LNCaP clone FGC (cell line): ENCODE results near the gene LMX1A.
A peak's percentile ranks its signal among the peaks of the same experiment; 100 is the strongest.

ENCODE experiments used
- DNase-seq: peaks from one replicate; pipeline ENCODE4 v3.0.0-alpha.2; 2011; ENCODE audit warnings: low read depth
- H3K4me3 ChIP-seq: 2 replicates; pipeline ENCODE4 v1.5.1; 2011; ENCODE audit warnings: mild to moderate bottlenecking, low read depth, low read length, control low read depth
- CTCF ChIP-seq: IDR thresholded peaks from 2 replicates; pipeline ENCODE4 v1.5.1; 2012; ENCODE audit warnings: mild to moderate bottlenecking; ENCODE audit not compliant: control insufficient read depth, insufficient read depth; ENCODE audit errors: extremely low read depth

LMX1A gene

GRCh38 chr1:165392634-165393571, 36.4 kb upstream of the LMX1A start:
- peak; percentile 88 for TF ChIP-seq CTCF
- DNase-seq, result no peak
- no peak overlapping the region for H3K4me3 ChIP-seq

GRCh38 chr1:165389609-165390008, 33.1 kb upstream of the LMX1A start:
- DNase-seq, result no peak
- no peak overlapping the region for H3K4me3 ChIP-seq
- no peak for TF ChIP-seq CTCF

GRCh38 chr1:165387961-165388360, 31.4 kb upstream of the LMX1A start:
- no peak for TF ChIP-seq CTCF
- no peak overlapping the region for H3K4me3 ChIP-seq
- no peak for DNase-seq

- no peak overlapping the region for H3K4me3 ChIP-seq
- DNase-seq, result no peak
- no peak for TF ChIP-seq CTCF
Observed at GRCh38 chr1:165387505-165387904, 31.0 kb upstream of the LMX1A start.

- DNase-seq, result no peak
- no peak for TF ChIP-seq CTCF
- no peak overlapping the region for H3K4me3 ChIP-seq
Observed at GRCh38 chr1:165383599-165384405, 27.3 kb upstream of the LMX1A start.

GRCh38 chr1:165383067-165383466, 26.6 kb upstream of the LMX1A start:
- H3K4me3 ChIP-seq, result no peak overlapping the region
- DNase-seq, result no peak
- TF ChIP-seq CTCF, result no peak
